Suprapubic skin (tissue), 4 donors: ENCODE measurements around the gene FKBP1B. TPM values are rescaled to one million over a fixed set of nuclear protein-coding genes. Genes with fewer than 3 reads are reported as not detected.
A peak's percentile ranks its signal among the peaks of the same experiment; 100 is the strongest.

ENCODE experiments used
- DNase-seq, 2 donors: peaks; one replicate each; pipeline ENCODE4 v3.0.0-alpha.2; 2019; ENCODE audit warnings: low spot score in 2 of 2
- H3K27ac ChIP-seq: fragments of 200-600 bp; sonication (generic); one replicate; pipeline ENCODE4 v1.5.1; 2019
- H3K27me3 ChIP-seq: fragments of 200-600 bp; sonication (generic); one replicate; pipeline ENCODE4 v1.5.1; 2019
- H3K36me3 ChIP-seq: fragments of 200-600 bp; sonication (generic); one replicate; pipeline ENCODE4 v1.5.1; 2019
- H3K4me1 ChIP-seq: fragments of 200-600 bp; sonication (generic); one replicate; pipeline ENCODE4 v1.5.1; 2019
- H3K4me3 ChIP-seq: fragments of 200-600 bp; sonication (generic); one replicate; pipeline ENCODE4 v1.5.1; 2019; ENCODE audit warnings: mild to moderate bottlenecking
- H3K9me3 ChIP-seq: fragments of 200-600 bp; sonication (generic); one replicate; pipeline ENCODE4 v1.5.1; 2019
- EP300 ChIP-seq: sonication (generic); formaldehyde crosslinking; IDR thresholded peaks from one replicate; pipeline ENCODE4 v1.6.1; 2017; ENCODE audit warnings: antibody characterized with exemption
- POLR2A ChIP-seq, 2 donors: fragments of 450-650 bp; IDR thresholded peaks; one replicate each; pipeline ENCODE4 v1.6.1; 2017; ENCODE audit warnings: antibody characterized with exemption in 2 of 2, mild to moderate bottlenecking in 2 of 2, moderate library complexity in 2 of 2
- POLR2AphosphoS5 ChIP-seq, 3 donors: sonication (generic); formaldehyde crosslinking; IDR thresholded peaks; one replicate each; pipeline ENCODE4 v1.6.1; 2017; ENCODE audit warnings: antibody characterized with exemption in 3 of 3
- WGBS: methylation state at CpG from one replicate; pipeline ENCODE4 v1.1.5; 2018; 5-methylcytosine and 5-hydroxymethylcytosine counted together
- total RNA-seq, 4 donors: library from RNA; depleted of rRNA; stranded (reverse); fragments of >200 nt; gene quantifications; one replicate each; pipeline ENCODE4 v1.1.0, GENCODE V29; 2016
- TF ChIP-seq, protein P1 (sequence below), 2 donors: fragments of 200-600 bp in 1 of 2; fragments of 450-650 bp in 1 of 2; sonication (generic) in 1 of 2; IDR thresholded peaks; one replicate each; pipeline ENCODE4 v1.5.1; 2016 to 2019; ENCODE audit warnings: antibody characterized with exemption in 2 of 2, mild to moderate bottlenecking in 1 of 2, moderate library complexity in 1 of 2

Gene FKBP1B
- total RNA-seq, 4 donors from 2014 or later: 4.3 to 8.0 (median 6.6) TPM

DNA sequence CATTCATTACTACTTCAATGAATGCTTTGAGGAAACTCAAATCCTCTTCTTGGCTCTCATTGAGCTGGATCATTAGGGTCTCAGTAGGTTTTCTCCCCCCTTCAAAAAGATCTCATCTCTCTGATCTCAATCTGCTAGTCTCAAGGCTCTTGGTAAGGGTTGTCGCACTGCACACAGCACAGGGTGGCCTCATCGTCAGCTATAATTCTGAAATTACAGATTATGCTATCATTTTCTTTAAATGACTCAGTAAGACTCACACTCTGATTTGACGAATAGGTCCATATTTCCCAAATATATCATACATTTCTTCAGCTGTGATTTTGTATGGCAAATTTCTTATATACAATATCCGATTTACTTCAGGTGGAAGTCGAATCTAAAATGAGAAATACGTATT, 24.3 kb downstream of the FKBP1B start:
- WGBS: 85% methylated on average over 6 of the region's 6 CpGs
- peaks cover 44% of the 10 kb centered on the region for H3K36me3 ChIP-seq
- TF ChIP-seq POLR2A (IDR thresholded peaks at IDR 0.05): no peak

DNA sequence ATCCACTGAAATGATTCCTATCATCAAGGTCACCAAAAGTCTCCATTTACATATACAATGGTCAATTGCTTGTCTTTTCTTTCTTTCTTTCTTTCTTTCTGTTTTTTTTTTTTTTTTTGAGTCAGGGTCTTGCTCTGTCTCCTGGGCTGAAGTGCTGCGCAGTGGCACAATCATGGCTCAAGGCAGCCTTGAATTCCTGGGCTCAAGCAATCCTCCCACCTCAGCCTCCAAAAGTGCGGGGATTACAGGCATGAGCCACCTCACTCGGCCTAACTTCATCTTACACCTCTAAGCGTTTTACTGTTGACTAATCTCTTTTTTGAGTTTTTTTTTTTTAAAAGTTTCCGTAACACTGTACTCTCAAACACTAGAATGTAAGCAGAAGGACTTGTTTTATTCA, 25.7 kb downstream of the FKBP1B start:
- Histone ChIP-seq H3K9me3 (no peaks in the 10 kb centered on the region), H3K27ac (peak overlapping the region; percentile 96), H3K36me3 (peaks cover 34% of the 10 kb centered on the region), H3K4me3 (peak overlapping the region; percentile 80), H3K4me1 (peaks cover 27% of the 10 kb centered on the region), H3K27me3 (no peaks in the 10 kb centered on the region)
- no peak for DNase-seq
- WGBS: 54% methylated on average over 5 of the region's 5 CpGs
- TF ChIP-seq POLR2AphosphoS5 (IDR thresholded peaks at IDR 0.05) (no peak), POLR2A (IDR thresholded peaks at IDR 0.05) (no peak), EP300 (no peak)
- TF ChIP-seq, protein P1, sequence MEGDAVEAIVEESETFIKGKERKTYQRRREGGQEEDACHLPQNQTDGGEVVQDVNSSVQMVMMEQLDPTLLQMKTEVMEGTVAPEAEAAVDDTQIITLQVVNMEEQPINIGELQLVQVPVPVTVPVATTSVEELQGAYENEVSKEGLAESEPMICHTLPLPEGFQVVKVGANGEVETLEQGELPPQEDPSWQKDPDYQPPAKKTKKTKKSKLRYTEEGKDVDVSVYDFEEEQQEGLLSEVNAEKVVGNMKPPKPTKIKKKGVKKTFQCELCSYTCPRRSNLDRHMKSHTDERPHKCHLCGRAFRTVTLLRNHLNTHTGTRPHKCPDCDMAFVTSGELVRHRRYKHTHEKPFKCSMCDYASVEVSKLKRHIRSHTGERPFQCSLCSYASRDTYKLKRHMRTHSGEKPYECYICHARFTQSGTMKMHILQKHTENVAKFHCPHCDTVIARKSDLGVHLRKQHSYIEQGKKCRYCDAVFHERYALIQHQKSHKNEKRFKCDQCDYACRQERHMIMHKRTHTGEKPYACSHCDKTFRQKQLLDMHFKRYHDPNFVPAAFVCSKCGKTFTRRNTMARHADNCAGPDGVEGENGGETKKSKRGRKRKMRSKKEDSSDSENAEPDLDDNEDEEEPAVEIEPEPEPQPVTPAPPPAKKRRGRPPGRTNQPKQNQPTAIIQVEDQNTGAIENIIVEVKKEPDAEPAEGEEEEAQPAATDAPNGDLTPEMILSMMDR (IDR thresholded peaks at IDR 0.05): no peak

More for the DNA sequence above, 24.3 kb downstream of the FKBP1B start:
- Histone ChIP-seq H3K9me3 (no peaks in the 10 kb centered on the region), H3K27me3 (no peaks in the 10 kb centered on the region), H3K27ac (no peak overlapping the region), H3K4me3 (no peak overlapping the region), H3K4me1 (peaks cover 27% of the 10 kb centered on the region)
- no peak for DNase-seq

DNA sequence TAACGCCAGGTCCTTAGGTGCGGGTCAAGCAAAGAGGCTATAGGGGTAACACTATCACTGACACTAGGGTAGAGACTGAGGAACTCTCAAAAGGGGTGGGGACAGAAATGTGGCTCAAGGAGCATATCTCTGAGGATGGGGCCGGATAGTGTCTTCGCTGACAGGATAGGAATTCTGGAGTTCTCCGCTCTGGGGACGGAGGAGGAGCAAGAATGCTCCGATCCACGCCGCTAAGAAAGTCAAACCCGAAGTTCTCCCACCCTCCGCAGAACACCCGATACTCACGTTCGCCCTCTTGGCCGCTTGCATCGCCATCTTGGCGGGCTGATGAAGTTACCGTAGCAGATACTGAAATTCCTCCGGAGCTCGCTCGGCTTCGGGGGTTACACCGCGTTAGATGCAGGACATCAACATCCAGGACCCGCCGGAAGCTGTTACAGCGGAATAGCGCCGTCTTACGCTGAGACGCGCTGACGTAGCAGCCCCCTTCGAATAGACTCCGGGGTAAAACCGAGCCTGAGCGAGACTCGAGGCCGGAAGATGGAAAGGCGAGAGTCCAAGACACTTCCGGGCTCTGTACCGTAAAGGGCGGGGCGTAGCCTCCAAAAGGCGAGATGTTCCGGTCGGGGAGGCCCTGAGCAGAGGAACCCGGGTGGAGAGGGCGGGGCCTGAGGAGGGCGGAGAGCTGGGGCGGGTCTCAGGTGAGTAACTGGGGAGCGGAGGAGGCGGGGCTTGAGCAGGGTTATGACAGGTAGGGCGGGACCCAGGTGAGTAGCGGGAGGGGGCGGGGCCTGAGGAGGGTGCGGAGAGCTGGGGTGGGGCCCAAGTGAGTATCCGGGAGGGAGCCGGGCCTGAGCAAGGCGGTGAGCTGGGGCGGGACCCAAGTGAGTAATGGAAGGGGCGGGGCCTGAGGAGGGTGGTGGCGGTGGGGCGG, 26.6 kb downstream of the FKBP1B start, which contains the start of gene SF3B6:
TSS of gene SF3B6 (minus strand) at position 412 of the 934 bp plus-strand sequence. CDS start at position 315, 97 bp downstream.
- Histone ChIP-seq H3K9me3 (no peaks in the 10 kb centered on the region), H3K27ac (peak within 1 kb of the TSS; percentile 96)
- under 1% methylated on average over 48 of the region's 64 CpGs for WGBS

DNA sequence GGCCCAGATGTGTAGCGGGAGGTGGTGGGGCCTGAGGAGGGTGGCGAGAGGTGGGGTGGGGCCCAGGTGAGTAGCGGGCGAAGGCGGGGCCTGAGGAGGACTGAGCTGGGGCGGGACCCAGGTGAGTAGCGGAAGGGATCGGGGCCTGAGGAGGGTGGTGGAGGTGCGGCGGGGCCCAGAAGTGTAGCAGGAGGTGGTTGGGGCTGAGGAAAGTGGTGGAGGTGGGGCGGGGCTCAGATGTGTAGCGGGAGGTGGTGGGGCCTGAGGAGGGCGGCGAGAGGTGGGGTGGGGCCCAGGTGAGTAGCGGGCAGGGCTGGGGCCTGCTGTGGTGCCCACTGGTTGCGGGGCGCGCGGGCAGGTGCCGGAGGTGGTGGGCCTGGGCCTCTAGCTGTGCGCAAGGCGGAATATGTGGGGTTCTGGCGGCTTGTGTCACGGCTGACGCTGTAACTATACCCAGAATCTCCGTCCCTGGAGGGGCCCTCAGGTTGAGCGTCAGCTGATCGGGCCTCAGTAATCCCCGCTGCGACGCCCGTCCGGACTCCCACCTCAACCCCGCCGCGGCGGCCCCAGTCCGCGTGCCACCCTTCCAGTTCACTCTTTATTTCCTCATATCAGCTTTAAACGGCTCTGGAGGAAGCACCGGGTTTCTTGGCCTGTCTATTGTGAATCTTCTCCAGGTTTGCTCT, 27.5 kb downstream of the FKBP1B start:
- peak in 1 of 2 donors; percentile 79 for DNase-seq
- peaks cover 37% of the 10 kb centered on the region for H3K36me3 ChIP-seq
- H3K4me1 ChIP-seq: peaks cover 27% of the 10 kb centered on the region
- H3K27me3 ChIP-seq: no peaks in the 10 kb centered on the region
- WGBS: under 1% methylated on average over 37 of the region's 41 CpGs
- H3K9me3 ChIP-seq: no peaks in the 10 kb centered on the region
- peak overlapping the region; percentile 80 for H3K4me3 ChIP-seq
- TF ChIP-seq, protein P1 (IDR thresholded peaks at IDR 0.05): no peak
- TF ChIP-seq POLR2AphosphoS5 (IDR thresholded peaks at IDR 0.05): no peak
- TF ChIP-seq EP300: no peak
- no peak for TF ChIP-seq POLR2A (IDR thresholded peaks at IDR 0.05)
- peak overlapping the region; percentile 96 for H3K27ac ChIP-seq

More for the DNA sequence above, 26.6 kb downstream of the FKBP1B start, which contains the start of gene SF3B6:
- DNase-seq: peak; percentile 99 to 100
- H3K27me3 ChIP-seq: no peaks in the 10 kb centered on the region
- TF ChIP-seq POLR2AphosphoS5 (IDR thresholded peaks at IDR 0.05) (peak; percentile 75 to 98 (median 77)), POLR2A (IDR thresholded peaks at IDR 0.05) (peak in 1 of 2 donors; percentile 68), EP300 (no peak)
- H3K4me3 ChIP-seq: peak within 1 kb of the TSS; percentile 80
- peaks cover 27% of the 10 kb centered on the region for H3K4me1 ChIP-seq
- H3K36me3 ChIP-seq: peaks cover 37% of the 10 kb centered on the region

DNA sequence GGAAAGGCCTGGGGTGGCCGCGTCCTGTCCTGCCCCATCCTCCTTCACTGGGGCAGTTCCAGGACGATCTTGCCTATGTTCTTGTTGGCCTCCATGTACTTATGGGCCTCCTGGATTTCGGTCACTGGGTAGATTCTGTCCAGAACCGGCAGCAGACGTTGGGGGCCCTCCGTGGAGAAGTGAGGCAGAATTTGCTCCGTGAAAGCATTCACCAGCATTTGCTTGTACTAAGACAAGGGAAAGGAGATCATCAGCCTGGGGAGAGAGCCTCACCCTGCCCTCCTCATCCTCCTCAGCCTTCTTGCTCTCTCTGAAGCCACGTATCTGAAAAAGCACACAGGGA, 28.0 kb downstream of the FKBP1B start:
- no peaks in the 10 kb centered on the region for H3K27me3 ChIP-seq
- H3K9me3 ChIP-seq: no peaks in the 10 kb centered on the region
- no peak for DNase-seq
- peak overlapping the region; percentile 96 for H3K27ac ChIP-seq
- TF ChIP-seq POLR2A (IDR thresholded peaks at IDR 0.05) (no peak), POLR2AphosphoS5 (IDR thresholded peaks at IDR 0.05) (no peak), EP300 (no peak)
- TF ChIP-seq, protein P1 (IDR thresholded peaks at IDR 0.05): no peak
- peak overlapping the region; percentile 80 for H3K4me3 ChIP-seq
- H3K36me3 ChIP-seq: peaks cover 36% of the 10 kb centered on the region
- peaks cover 27% of the 10 kb centered on the region for H3K4me1 ChIP-seq
- 8% methylated on average over 8 of the region's 9 CpGs for WGBS

DNA sequence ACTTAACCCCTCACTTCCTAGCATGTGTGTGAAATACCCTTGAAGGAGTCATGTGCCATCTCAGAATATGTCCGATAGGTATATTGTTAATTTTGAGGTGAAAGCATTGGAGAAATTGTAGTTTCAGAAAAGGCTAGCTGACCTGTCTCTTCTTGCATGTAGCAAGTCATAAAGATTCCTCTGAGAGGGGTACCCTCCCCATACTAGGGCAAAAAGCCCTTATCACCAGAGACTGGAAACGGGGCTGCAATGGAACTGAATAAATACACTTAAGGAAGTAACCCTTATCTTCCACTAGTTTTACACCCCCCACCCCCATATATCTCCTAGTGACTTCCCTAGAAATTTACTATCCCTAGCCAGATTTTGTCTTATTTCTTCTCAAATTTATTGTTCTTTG, 28.3 kb downstream of the FKBP1B start:
- 52% methylated on average over 2 of the region's 2 CpGs for WGBS
- Histone ChIP-seq H3K27ac (peak overlapping the region; percentile 96), H3K4me1 (peaks cover 30% of the 10 kb centered on the region), H3K36me3 (peaks cover 33% of the 10 kb centered on the region), H3K9me3 (no peaks in the 10 kb centered on the region), H3K27me3 (no peaks in the 10 kb centered on the region), H3K4me3 (peak overlapping the region; percentile 80)
- TF ChIP-seq POLR2A (IDR thresholded peaks at IDR 0.05) (no peak), POLR2AphosphoS5 (IDR thresholded peaks at IDR 0.05) (no peak), EP300 (no peak)
- TF ChIP-seq, protein P1 (IDR thresholded peaks at IDR 0.05): no peak
- DNase-seq: no peak
